GM12865 (cell line): ENCODE data around the gene CCDC27.

Source experiments
- DNase-seq: peaks from one replicate; pipeline ENCODE4 v3.0.0; 2010; ENCODE audit warnings: low read depth
- H3K4me3 ChIP-seq: 2 replicates; pipeline ENCODE4 v1.5.1; 2011; ENCODE audit warnings: mild to moderate bottlenecking, low read depth, low read length, control low read depth
- CTCF ChIP-seq: IDR thresholded peaks from 2 replicates; pipeline ENCODE4 v1.5.1; 2011; ENCODE audit warnings: low read length, control low read depth, low read depth, inconsistent platforms; ENCODE audit not compliant: insufficient read depth; ENCODE audit errors: missing control alignments

CCDC27 gene

GRCh38 chr1:3753656-3754454 is 1.6 kb downstream of the CCDC27 start:
- H3K4me3 ChIP-seq: no peak overlapping the region
- TF ChIP-seq CTCF: no peak
- no peak for DNase-seq

GRCh38 chr1:3756394-3756793 is 4.1 kb downstream of the CCDC27 start:
- no peak for DNase-seq
- H3K4me3 ChIP-seq: no peak overlapping the region
- no peak for TF ChIP-seq CTCF

- no peak for TF ChIP-seq CTCF
- H3K4me3 ChIP-seq: no peak overlapping the region
- no peak for DNase-seq
Measured at GRCh38 chr1:3759164-3759563, 6.9 kb downstream of the CCDC27 start.

GRCh38 chr1:3759796-3760195 is 7.5 kb downstream of the CCDC27 start:
- H3K4me3 ChIP-seq: no peak overlapping the region
- no peak for TF ChIP-seq CTCF
- no peak for DNase-seq

- H3K4me3 ChIP-seq: no peak overlapping the region
- TF ChIP-seq CTCF: no peak
- no peak for DNase-seq
Measured at GRCh38 chr1:3761296-3762010, 9.2 kb downstream of the CCDC27 start.

GRCh38 chr1:3762151-3762872 is 10.1 kb downstream of the CCDC27 start:
- no peak for TF ChIP-seq CTCF
- H3K4me3 ChIP-seq: no peak overlapping the region
- no peak for DNase-seq
